ENCODE results near the gene RHBDF1.

Gene RHBDF1

GRCh38 chr16:86483-86952 is 14.1 kb upstream of the RHBDF1 start:
- POLR2A ChIA-PET: no interaction called here
- no peak for DNase-seq (ENCODE audit: extremely low spot score)
- no peak for TF ChIP-seq CTCF (IDR thresholded peaks at IDR 0.05; ENCODE audit: control extremely low read depth, extremely low read depth, low read depth, missing control alignments)
- CTCF ChIA-PET: interaction anchor here (1.4 to 32.8 kb wide), 3 partner anchors 4 to 94 kb away, joined by 3 to 701 read pairs (median 701); partner anchors contain the start of genes HBQ1, MPG and RHBDF1

GRCh38 chr16:85865-86264 is 13.4 kb upstream of the RHBDF1 start:
- ChIA-PET POLR2A (no interaction called here), CTCF (interaction anchor here (1.4 to 32.8 kb wide), 4 partner anchors 4 to 95 kb away, joined by 3 to 701 read pairs (median 356); partner anchors contain the start of genes HBQ1, MPG and RHBDF1)
- TF ChIP-seq CTCF (IDR thresholded peaks at IDR 0.05; ENCODE audit: control extremely low read depth, extremely low read depth, low read depth, missing control alignments): no peak
- DNase-seq (ENCODE audit: extremely low spot score): no peak

GRCh38 chr16:85407-85782 is 13.0 kb upstream of the RHBDF1 start:
- no peak for TF ChIP-seq CTCF (IDR thresholded peaks at IDR 0.05; ENCODE audit: control extremely low read depth, extremely low read depth, low read depth, missing control alignments)
- ChIA-PET POLR2A (interaction anchor here (1.2 kb wide), 1 partner anchor 20 kb away, joined by 3 read pairs; no protein-coding TSS in a partner anchor), CTCF (interaction anchor here (0.8 to 32.8 kb wide), 5 partner anchors 5 to 97 kb away, joined by 3 to 701 read pairs (median 10); partner anchors contain the start of genes HBQ1, MPG and RHBDF1)
- DNase-seq (ENCODE audit: extremely low spot score): no peak

- POLR2A ChIA-PET: interaction anchor here (0.8 to 1.2 kb wide), 2 partner anchors 11 to 19 kb away, joined by 3 read pairs; no protein-coding TSS in a partner anchor
- CTCF ChIA-PET: interaction anchor here (0.8 to 32.8 kb wide), 5 partner anchors 5 to 97 kb away, joined by 3 to 701 read pairs (median 10); partner anchors contain the start of genes HBQ1, MPG and RHBDF1
- no peak for TF ChIP-seq CTCF (IDR thresholded peaks at IDR 0.05; ENCODE audit: control extremely low read depth, extremely low read depth, low read depth, missing control alignments)
- peak; percentile 79 for DNase-seq (ENCODE audit: extremely low spot score)
These were observed 12.4 kb upstream of the RHBDF1 start for GRCh38 chr16:84718-85406.

GRCh38 chr16:83781-84615 is 11.6 kb upstream of the RHBDF1 start:
- DNase-seq (ENCODE audit: extremely low spot score): no peak
- POLR2A ChIA-PET: interaction anchor here (0.5 to 1.2 kb wide), 3 partner anchors 12 to 24 kb away, joined by 3 read pairs; no protein-coding TSS in a partner anchor
- no peak for TF ChIP-seq CTCF (IDR thresholded peaks at IDR 0.05; ENCODE audit: control extremely low read depth, extremely low read depth, low read depth, missing control alignments)
- CTCF ChIA-PET: interaction anchor here (2.2 to 32.8 kb wide), 3 partner anchors 6 to 23 kb away, joined by 10 to 701 read pairs (median 701); partner anchors contain the start of genes MPG and RHBDF1

GRCh38 chr16:83060-83603 is 10.7 kb upstream of the RHBDF1 start:
- CTCF ChIA-PET: interaction anchor here (18.3 to 32.8 kb wide), 2 partner anchors 7 to 12 kb away, joined by 701 read pairs; partner anchors contain the start of genes MPG and RHBDF1
- no peak for TF ChIP-seq CTCF (IDR thresholded peaks at IDR 0.05; ENCODE audit: control extremely low read depth, extremely low read depth, low read depth, missing control alignments)
- POLR2A ChIA-PET: no interaction called here
- no peak for DNase-seq (ENCODE audit: extremely low spot score)
